Nephron (organoid): Measurements from ENCODE around the gene RPP40.

Source experiments
- H3K27ac Mint-ChIP-seq, 3 experiments: 2 replicates each; pipeline ENCODE4 v1.8.0; 2020; ENCODE audit warnings: mixed read lengths in 3 of 3, mild to moderate bottlenecking in 2 of 3, moderate library complexity in 1 of 3
- H3K27me3 Mint-ChIP-seq: 2 replicates; pipeline ENCODE4 v1.8.0; 2021; ENCODE audit warnings: low read depth, mild to moderate bottlenecking, moderate library complexity, mixed read lengths
- H3K36me3 Mint-ChIP-seq: 2 replicates; pipeline ENCODE4 v1.8.0; 2020; ENCODE audit warnings: low read depth, mixed read lengths
- H3K4me1 Mint-ChIP-seq: 2 replicates; pipeline ENCODE4 v1.8.0; 2020; ENCODE audit warnings: mixed read lengths
- H3K4me3 Mint-ChIP-seq, 3 experiments: 2 replicates each; pipeline ENCODE4 v1.8.0; 2020; ENCODE audit warnings: mild to moderate bottlenecking in 3 of 3, mixed read lengths in 3 of 3, moderate library complexity in 2 of 3
- H3K9me3 Mint-ChIP-seq: 2 replicates; pipeline ENCODE4 v1.8.0; 2020; ENCODE audit warnings: mixed read lengths
- TF ChIP-seq, protein P1 (sequence below), 3 experiments: fragments of 200-600 bp; sonication (generic); IDR thresholded peaks; one replicate each; pipeline ENCODE4 v1.5.0; 2021; ENCODE audit warnings: antibody characterized with exemption in 3 of 3; ENCODE audit not compliant: unreplicated experiment in 3 of 3

Gene RPP40

DNA sequence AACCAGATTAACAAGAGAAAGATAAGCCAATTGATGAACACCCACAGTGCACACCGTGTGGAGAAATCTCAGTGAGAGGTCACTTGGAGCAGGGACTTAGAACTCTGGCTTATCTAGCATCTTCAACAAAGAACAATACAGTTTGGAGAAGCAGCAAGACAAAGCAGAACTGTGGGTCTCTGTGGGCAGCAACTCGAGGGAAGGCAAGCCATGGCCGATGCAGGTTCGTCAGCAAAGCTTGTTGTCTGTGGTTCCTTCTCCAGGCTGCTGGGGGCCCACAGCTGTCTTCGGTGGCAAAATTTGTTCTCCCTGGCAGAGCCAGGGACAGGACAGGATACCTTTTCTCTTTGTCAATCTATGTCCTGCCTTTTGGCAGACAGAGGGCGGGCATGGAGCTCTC is 22.1 kb downstream of the RPP40 start:
- Mint-ChIP-seq H3K27me3 (no peaks in the 10 kb centered on the region), H3K36me3 (peaks cover 13% of the 10 kb centered on the region), H3K4me3 (no peak overlapping the region), H3K9me3 (peaks cover 27% of the 10 kb centered on the region), H3K27ac (no peak overlapping the region), H3K4me1 (no peaks in the 10 kb centered on the region)
- TF ChIP-seq, protein P1, sequence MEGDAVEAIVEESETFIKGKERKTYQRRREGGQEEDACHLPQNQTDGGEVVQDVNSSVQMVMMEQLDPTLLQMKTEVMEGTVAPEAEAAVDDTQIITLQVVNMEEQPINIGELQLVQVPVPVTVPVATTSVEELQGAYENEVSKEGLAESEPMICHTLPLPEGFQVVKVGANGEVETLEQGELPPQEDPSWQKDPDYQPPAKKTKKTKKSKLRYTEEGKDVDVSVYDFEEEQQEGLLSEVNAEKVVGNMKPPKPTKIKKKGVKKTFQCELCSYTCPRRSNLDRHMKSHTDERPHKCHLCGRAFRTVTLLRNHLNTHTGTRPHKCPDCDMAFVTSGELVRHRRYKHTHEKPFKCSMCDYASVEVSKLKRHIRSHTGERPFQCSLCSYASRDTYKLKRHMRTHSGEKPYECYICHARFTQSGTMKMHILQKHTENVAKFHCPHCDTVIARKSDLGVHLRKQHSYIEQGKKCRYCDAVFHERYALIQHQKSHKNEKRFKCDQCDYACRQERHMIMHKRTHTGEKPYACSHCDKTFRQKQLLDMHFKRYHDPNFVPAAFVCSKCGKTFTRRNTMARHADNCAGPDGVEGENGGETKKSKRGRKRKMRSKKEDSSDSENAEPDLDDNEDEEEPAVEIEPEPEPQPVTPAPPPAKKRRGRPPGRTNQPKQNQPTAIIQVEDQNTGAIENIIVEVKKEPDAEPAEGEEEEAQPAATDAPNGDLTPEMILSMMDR (IDR thresholded peaks at IDR 0.05; ENCODE audit: unreplicated experiment in 3 of 3) = no peak

DNA sequence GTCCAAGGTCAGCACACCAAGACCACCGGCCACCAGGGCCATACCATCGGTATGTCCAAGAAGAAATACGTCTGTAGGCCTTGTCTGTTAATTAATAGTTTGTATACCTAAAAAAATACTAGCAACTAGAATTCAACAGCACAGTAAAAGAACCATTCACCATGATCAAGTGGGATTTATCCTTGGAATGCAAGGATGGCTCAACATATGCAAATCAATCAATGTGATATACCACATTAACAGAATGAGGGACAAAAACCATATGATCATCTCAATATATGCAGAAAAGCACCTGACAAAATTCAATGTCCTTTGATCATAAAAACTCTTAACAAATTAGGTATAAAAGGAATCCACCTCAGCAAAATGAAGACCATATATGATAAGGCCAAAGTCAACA is 24.4 kb downstream of the RPP40 start:
- H3K36me3 Mint-ChIP-seq = peaks cover 12% of the 10 kb centered on the region
- no peaks in the 10 kb centered on the region for H3K27me3 Mint-ChIP-seq
- no peak overlapping the region for H3K4me3 Mint-ChIP-seq
- H3K27ac Mint-ChIP-seq = no peak overlapping the region
- TF ChIP-seq, protein P1 (IDR thresholded peaks at IDR 0.05; ENCODE audit: unreplicated experiment in 3 of 3) = no peak
- peaks cover 33% of the 10 kb centered on the region for H3K9me3 Mint-ChIP-seq
- peaks cover 5% of the 10 kb centered on the region for H3K4me1 Mint-ChIP-seq

DNA sequence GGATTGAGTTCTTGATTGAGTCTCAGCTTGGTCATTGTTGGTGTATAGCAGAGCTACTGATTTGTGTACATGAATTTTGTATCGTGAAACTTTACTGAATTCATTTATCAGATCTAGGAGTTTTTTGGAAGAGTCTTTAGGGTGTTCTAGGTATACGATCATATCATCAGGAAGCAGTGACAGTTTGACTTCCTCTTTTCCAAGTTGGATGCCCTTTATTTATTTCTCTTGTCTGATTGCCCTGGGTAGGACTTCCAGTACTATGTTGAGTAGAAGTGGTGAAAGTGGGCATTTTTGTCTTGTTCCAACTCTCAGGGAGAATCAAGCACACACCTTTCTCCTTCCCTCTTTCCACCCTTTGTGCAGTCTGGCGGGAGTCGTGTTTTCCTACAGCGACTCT is 26.4 kb downstream of the RPP40 start:
- Mint-ChIP-seq H3K4me3 (no peak overlapping the region), H3K27me3 (peaks cover 3% of the 10 kb centered on the region), H3K9me3 (peaks cover 33% of the 10 kb centered on the region), H3K36me3 (peaks cover 12% of the 10 kb centered on the region), H3K4me1 (peaks cover 22% of the 10 kb centered on the region), H3K27ac (no peak overlapping the region)
- TF ChIP-seq, protein P1 (IDR thresholded peaks at IDR 0.05; ENCODE audit: unreplicated experiment in 3 of 3) = no peak

DNA sequence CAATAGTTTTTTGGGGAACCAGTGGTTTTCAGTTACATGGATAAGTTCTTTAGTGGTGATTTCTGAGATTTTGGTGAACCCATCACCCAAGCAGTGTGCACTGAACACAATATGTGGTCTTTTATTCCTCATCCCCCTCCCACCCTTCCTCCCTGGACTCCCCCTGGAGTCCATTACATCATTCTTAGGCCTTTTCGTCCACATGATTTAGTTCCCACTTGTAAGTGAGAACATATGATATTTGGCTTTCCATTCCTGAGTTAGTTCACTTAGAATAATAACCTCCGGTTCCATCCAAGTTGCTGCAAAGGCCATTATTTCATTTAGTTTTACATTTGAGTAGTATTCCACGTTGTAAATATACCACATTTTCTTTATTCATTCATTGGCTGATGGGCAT is 28.3 kb downstream of the RPP40 start:
- H3K36me3 Mint-ChIP-seq = peaks cover 12% of the 10 kb centered on the region
- H3K9me3 Mint-ChIP-seq = peaks cover 28% of the 10 kb centered on the region
- peaks cover 3% of the 10 kb centered on the region for H3K27me3 Mint-ChIP-seq
- TF ChIP-seq, protein P1 (IDR thresholded peaks at IDR 0.05; ENCODE audit: unreplicated experiment in 3 of 3) = no peak
- peak overlapping the region in 1 of 3 experiments; percentile 39 for H3K27ac Mint-ChIP-seq
- peaks cover 31% of the 10 kb centered on the region for H3K4me1 Mint-ChIP-seq
- no peak overlapping the region for H3K4me3 Mint-ChIP-seq

DNA sequence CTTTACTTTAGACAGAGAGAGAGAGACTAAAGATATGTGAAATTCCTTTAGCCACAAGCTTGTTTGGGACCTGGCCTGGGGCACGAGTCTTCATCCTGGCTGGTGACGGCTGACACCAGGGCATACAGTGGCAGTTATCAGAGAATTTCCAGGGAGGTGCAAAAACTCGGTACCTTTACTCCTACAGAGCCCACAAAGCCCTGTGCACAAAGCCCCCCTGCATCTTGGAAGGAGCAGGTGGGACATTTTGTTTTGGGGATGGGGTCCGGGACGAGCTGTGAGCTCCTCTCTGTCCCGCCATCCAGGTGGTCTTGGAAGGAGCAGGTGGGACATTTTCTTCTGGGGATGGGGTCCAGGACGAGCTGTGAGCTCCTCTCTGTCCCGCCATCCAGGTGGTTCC is 28.9 kb downstream of the RPP40 start:
- H3K9me3 Mint-ChIP-seq = peaks cover 24% of the 10 kb centered on the region
- peaks cover 12% of the 10 kb centered on the region for H3K36me3 Mint-ChIP-seq
- peaks cover 3% of the 10 kb centered on the region for H3K27me3 Mint-ChIP-seq
- TF ChIP-seq, protein P1 (IDR thresholded peaks at IDR 0.05; ENCODE audit: unreplicated experiment in 3 of 3) = no peak
- peak overlapping the region; percentile 80 to 92 (median 90) for H3K27ac Mint-ChIP-seq
- H3K4me1 Mint-ChIP-seq = peaks cover 33% of the 10 kb centered on the region
- no peak overlapping the region for H3K4me3 Mint-ChIP-seq

- Mint-ChIP-seq H3K4me1 (peaks cover 33% of the 10 kb centered on the region), H3K9me3 (peaks cover 19% of the 10 kb centered on the region), H3K36me3 (peaks cover 7% of the 10 kb centered on the region), H3K27ac (peak overlapping the region; percentile 80 to 92 (median 90)), H3K4me3 (peak overlapping the region in 1 of 3 experiments; percentile 27), H3K27me3 (peaks cover 3% of the 10 kb centered on the region)
- TF ChIP-seq, protein P1 (IDR thresholded peaks at IDR 0.05; ENCODE audit: unreplicated experiment in 3 of 3) = no peak
Observed at GRCh38 chr6:4973982-4974745, 29.7 kb downstream of the RPP40 start.
